Measurements from ENCODE around the gene SH3GL2.

DNA sequence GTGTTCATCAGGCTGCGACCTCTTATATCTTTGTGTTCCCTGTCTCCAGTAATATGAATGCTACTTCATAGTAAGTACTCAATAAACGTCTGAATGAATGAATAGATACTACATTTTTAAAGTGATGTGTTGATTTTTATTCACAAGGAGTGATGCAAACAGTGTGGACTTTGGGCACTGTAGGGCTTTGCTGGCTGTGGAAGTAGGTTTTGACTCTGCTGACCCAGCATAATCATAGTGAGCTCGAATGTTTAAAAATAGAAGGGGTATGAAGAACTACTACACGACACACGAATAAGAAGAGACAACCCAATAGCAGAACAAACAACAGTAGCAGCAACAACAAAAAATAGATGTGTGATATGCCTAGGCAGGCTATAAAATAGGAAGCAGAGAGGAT is 147.4 kb downstream of the SH3GL2 start:
- TF ChIP-seq, protein P1, sequence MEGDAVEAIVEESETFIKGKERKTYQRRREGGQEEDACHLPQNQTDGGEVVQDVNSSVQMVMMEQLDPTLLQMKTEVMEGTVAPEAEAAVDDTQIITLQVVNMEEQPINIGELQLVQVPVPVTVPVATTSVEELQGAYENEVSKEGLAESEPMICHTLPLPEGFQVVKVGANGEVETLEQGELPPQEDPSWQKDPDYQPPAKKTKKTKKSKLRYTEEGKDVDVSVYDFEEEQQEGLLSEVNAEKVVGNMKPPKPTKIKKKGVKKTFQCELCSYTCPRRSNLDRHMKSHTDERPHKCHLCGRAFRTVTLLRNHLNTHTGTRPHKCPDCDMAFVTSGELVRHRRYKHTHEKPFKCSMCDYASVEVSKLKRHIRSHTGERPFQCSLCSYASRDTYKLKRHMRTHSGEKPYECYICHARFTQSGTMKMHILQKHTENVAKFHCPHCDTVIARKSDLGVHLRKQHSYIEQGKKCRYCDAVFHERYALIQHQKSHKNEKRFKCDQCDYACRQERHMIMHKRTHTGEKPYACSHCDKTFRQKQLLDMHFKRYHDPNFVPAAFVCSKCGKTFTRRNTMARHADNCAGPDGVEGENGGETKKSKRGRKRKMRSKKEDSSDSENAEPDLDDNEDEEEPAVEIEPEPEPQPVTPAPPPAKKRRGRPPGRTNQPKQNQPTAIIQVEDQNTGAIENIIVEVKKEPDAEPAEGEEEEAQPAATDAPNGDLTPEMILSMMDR (IDR thresholded peaks at IDR 0.05), result no peak
- TF ChIP-seq POLR2A (IDR thresholded peaks at IDR 0.05), result no peak

Data from Peyer's patch (tissue), 4 donors.